ENCODE data around the gene CD7.

Gene CD7

DNA sequence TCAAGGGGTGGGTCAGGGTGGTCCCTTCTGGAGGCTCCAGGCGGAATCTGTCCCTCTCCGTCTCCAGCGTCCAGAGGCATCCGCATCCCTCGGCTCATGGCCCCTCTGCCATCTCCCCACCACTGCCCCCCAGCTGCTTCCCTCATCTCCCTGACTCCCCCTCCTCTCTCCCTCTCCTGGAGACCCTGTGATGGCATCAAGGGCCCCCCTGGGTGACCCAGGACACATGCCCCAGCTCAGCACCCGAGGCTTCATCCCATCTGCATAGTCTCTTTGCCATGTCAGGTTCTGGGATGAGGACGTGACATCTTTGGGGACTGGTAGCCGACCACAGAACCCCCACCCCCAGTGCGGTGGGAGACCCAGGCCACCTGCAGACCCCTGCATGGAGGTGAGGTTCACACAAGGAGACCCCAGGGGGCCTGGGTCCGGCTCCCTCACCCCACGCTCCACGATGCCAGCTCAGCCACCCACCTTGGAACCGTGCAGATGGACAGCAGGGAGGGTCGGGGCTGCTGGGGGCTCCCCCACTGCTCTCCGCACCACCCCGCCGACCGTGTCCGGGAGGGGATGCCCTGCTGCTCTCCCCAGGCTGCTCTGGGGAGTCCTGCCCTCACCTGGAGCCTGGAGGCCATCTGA, 12.4 kb upstream of the CD7 start:
- in situ Hi-C loops (cut with MboI; ENCODE audit: low sequenced_read_pairs) = no loop called here

DNA sequence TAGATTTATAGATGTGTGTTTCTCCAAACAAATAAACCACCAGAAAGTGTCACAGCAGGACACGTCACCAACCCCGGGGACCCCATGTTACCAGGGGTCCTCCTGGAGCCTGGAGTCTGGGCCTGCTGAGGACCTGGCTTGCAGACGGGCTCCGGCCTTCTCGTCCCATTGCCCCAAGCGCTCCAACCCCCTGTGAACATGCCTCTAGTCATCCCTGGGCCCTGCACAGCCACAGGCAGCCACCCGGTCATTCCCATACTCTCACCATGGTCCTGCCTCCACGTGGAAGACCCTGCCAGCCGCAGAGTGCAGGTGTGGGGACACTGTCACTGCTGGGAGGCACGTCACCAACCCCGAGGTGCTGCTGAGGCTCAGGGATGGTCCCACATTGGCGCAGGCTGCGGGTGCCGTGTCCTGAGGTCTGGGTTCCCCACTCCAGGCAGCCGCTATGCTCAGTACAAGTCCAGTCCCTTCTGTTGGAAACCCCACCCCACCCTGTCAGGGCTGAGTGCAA, 11.6 kb upstream of the CD7 start:
- in situ Hi-C loops (cut with MboI; ENCODE audit: low sequenced_read_pairs) = no loop called here

DNA sequence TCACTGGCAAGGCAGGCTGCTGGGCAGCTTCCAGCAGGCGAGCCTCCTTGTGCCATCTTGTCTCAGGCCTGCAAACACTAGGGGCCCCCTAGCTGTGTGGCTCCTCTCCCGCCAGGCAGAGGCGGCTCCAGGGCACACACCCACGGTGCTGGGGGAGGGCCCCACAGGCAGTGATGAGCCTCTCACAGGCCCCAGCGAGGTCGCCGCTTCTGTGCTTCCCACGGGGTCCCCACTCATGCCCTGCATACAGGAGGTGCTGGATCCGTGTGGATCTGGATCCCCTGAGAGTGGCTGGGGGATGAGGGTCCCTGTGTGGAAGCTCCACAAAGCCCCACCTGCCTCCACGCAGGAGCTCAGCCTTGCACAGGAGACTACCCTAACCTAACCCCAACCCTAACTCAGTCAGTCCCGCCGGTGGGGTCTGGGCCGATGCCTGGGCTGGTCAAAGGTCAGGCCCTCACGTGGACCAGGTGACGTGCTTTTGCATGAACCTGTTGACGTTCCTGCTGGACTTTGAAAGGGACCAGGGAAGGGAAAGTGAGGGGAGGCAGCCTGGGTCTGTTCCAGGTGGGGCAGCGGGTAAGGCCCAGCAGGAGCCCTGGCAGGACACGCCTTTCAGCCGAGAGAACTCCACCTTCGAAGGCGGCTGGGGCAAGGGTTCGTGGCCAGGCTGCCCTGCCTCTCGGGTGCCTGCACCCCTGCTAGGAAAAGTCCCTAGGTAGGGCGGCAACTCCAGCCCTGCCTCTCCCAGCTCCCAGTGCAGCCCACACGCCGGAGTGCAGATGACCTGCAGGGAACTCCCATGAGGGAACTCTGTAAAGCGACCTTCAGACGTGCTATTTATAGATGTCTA, 11.0 kb upstream of the CD7 start:
- in situ Hi-C loops (cut with MboI; ENCODE audit: low sequenced_read_pairs) = no loop called here

DNA sequence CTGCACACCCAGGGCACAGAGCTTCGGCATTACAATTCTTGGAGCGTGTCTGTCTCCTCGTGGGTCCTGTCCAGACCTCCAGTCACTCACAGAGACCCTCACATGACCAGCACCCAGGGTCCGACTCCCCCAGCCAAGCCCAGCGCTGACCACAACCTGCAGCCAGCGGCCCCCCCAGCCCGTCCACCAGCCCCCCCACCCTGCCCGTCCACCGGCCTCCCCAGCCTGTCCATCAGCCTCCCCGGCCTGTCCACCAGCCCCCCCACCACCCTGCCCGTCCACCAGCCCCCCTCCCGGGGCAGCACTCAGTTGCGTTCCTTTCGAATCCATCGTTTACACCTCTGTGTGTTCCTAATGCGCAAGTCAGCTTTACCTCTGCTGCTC, 10.3 kb upstream of the CD7 start:
- in situ Hi-C loops (cut with MboI; ENCODE audit: low sequenced_read_pairs) = no loop called here

DNA sequence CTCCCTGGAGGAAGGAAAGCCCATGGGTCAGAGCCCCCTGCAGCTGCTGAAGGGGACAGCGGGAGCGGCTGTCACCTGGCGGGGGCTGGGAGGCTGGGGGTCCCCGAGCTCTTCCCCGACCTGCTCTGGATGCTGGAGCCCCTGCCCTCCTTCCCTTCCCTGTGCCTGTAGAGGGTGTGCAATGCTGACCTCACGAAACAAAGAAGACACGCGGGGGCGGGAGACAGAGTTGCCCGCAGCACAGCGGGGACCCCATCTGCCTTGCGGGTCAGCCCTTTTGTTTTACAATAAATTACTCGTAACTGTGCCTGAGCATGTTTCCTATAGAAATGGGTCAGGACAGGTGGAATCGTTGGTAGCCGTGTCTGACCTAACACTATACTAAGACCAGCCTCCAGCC, 9.9 kb upstream of the CD7 start:
- in situ Hi-C loops (cut with MboI; ENCODE audit: low sequenced_read_pairs) = no loop called here

DNA sequence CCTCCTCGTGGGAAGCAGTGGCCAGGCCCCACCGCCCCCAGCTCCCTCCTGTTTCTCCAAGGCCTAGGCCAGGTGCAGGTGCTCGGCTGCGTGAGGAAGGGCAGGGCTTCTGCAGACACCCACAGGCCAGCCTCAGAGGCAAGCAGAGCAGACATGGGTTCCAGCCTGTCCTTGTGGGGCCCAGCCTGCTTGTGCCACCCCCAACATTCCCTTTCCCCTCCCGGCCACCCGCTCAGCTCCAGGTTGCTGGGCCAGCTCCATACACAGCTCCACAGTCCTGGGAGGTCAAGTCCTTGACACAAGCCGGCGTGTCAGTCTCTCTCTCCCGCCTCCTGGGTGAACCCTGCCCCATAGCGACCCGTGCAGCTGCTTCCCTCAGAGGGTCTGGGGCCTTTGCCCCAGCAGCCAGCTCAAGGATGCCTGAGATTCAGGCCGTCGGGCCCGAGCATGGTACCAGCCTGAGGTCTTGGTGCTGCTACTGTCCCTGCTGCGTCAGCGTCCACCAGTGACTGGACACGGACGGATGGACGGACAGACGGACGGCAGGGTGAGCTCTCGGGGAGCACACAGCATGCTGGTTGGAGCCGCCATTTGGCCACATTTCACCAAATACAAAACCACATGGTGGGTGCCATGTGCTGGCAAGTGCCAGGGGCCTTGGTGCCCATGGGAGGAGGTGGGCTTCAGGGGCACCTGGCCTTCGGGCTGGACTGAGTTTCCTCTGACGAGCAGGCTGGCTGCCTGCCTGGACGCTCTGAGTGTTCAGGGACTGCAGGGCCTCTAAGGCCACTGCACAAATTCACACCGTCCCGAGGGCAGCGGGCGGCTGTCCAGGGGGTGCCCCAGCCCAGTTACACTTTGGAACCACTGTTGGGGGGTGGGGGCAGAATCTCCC, 8.1 kb upstream of the CD7 start:
- in situ Hi-C loops (cut with MboI; ENCODE audit: low sequenced_read_pairs) = no loop called here

DNA sequence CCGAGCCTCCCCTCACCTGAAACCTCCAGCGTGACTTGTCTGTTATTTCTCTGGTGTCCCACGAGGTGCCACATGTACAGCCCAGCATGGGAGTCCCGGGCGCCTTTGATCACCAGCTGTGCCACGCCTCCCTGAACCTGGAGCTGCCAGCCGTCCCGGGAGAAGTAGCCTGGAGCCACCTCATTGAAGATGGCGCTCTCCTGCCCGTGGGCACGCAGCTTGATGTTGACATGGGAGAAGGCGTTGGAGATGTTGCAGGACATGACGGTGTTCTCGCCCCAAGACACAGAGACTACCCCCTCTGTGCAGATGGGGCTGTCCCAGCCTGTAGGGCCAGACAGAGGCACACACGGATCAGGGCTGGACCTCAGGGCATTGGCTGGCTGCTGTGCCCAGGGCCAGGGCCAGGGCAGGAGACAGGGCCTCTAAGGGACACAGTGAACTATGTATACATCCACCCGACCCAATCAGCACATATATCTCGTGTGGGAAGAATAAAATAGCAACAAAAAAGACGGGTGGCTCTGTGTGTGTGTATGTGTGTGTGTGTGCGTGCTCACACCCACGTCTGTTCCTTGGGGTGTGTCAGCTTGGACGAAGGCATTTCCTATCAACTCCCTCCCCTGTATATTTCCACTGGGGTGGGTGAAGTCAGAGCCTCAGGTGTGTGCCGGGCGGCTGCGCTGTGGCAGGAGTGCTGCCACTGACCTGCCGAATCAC, 7.3 kb upstream of the CD7 start:
- in situ Hi-C loops (cut with MboI; ENCODE audit: low sequenced_read_pairs) = no loop called here

DNA sequence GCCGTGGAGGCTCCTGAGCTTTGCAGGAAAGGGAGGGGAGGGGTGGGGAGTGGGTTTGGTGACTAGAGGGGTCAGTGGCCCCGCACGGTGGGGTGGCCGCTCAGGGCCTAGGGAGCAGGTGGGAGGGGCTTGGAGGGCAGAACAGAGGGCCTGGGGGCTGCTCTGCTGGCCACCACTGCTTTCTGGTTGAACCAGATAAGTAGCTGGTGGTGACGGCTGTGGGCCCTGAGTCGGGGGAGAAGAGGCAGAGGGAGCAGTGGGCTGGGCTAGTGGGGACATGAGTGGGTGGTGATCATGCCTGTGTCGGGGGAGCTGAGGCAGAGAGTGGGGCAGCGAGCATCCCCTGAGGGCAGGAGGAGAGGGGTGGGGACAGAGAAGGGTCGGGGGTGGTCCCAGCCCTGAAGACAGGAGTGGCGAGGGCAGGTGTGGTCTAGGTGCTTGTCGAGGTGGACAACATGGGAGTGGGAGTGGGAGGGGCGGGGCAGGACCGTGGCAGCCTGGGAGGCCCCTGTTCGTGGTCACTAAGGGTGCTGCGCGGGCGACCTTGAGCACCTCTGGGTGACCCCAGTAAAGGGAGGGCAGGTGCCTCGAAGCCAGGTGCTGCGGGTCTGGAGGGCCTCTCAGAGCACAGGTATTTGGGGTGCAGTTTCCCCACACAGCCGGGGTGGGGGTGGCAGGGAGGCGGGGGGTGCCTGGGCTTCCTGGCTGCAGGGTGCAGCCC, 6.3 kb upstream of the CD7 start:
- in situ Hi-C loops (cut with MboI; ENCODE audit: low sequenced_read_pairs) = no loop called here

DNA sequence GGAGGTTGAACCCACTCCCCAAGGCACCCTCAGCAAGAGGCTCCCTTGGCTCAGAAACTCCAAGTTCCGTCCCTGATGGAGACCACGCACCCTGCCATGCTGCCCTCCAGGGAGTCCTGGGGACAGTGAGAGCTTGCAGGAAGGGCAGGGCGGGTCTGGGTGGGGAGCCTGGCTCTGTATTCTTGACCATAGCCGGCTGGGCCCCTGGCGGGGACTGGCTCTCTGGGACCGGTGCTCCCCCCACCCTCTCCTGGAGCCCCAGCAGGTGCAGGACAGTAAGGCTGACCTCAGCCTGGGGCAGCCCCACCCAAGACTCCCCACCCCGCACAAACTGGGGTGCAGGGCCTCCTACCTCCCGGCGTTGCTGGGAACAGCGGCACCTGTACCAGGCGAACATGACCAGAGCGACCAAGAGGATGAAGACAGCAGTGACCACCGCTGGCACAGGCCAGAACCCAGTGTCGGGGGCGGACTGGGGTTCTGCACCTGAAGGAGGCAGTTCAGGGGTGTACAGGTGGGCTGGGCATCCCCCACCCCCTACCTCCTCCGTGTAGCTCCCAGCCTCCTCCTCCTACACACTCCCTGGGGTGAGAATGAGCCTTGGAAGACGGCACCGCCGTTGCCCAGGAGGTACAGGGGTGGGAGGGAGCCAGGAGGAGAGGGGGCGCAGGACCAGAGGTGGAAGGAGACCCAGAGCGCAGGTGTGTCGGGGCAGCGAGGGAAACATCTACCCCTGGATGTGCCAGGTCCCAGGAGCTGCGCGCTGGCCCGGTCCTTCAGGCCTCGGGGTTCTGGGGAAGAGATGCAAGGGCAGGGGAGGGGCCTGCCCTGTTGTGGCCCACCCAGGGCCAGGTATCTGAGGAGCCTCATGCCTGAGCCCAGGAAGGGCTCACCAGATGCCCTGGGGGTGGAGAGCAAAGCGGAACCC, 5.4 kb upstream of the CD7 start:
- in situ Hi-C loops (cut with MboI; ENCODE audit: low sequenced_read_pairs) = no loop called here

DNA sequence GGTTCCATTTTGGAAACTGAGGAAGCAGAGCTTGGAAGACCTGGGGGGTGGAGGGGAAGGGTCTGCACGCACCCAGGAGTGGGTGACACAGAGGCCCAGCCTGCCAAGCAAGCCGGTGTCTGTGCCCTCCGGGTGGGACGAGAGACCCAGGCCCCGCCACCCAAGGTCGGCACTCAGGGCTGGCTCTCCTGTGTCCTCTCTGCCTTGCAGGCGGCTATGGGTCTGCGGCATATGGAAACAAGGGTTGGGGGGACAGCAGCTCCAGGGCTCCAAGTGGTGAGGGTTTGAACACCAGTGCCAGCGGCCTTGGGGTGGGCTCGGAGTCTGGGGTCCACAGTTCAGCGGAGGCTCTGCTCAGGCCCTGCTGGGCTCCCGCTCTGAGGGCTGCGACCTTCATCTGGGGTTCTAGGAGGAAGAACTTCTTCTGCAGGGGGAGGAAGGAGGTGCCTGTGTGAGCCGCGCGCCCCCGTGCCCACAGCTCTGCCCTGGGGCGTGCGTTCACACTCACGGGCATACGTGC, 4.6 kb upstream of the CD7 start:
- in situ Hi-C loops (cut with MboI; ENCODE audit: low sequenced_read_pairs) = no loop called here

DNA sequence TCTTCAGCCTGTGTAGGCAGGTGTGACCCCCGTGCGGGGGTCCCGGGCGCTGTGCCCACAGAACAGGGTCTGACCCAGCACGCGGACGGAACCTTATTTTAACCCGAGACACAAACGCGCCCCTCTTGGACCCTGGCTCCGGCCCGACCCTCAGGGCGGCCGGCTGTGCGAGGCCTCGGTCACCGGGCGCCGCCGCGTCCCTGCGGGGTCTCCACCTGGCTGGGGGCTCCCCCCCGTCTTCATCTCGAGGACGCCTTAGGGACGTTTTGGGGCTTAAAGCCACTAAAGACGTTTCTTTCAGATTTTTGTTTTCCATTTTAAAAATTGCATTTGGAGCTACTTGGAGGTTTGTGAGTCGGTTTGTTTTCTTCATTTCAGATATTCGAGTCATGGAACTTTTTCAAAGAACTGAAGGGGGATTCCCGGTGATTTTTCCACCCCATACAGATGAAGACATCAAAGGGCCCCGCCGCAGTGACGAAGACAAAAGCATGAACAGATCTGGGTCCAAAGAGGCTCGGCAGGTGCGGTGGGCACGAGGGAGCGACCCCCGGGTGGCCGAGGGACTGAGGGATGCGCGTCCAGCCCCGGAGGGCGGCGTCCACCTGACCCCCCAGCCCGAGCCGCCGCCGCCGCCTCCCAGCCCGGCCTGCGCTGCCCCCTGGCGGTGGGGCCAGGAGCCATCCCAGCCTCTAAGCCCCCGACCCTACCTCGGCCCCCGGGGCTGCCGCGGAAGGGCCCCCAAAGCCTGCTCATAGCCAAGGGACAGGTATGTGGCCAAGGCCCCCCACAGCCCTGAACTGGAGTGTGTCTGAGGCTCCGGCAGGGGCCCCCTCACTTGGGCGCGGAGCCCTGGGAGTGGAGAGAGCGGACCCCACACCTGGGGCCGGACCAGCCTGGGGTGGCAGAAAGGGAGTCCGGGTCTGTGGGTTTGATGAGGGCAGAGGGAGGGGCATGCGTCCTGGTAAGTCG, 3.8 kb upstream of the CD7 start:
- in situ Hi-C loops (cut with MboI; ENCODE audit: low sequenced_read_pairs) = no loop called here

DNA sequence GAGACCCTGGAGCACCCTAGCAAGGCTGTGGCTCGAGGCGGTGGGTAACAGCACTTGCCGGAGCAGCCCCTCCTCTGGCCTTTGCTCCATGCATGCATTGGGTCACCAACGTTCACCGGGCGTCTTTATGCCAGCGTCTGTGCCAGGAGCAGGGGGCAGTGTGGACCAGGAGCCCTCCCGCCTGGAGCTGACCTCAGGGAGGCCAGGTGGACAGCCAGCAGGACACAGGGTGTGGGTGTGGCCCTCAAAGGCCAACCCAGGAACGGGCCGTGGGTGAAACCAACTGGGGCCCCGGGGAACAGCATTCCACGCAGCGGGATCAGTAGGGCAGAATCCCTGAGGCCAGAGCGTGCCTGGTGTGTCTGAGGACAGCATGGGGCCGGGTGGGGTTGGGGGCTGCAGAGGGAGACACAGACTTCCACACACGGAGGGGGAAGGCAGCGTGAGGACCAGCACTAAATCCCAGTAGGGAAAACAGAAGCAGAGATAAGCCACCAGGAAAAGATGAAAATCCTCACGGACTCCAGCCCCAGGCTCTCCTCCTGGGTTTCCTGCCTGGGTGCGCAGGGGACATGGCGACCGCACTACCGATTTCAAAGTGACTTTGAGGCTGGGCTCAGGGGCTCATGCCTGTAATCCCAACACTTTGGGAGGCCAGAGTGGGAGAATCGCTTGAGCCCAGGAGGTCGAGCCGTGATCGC, 2.9 kb upstream of the CD7 start:
- in situ Hi-C loops (cut with MboI; ENCODE audit: low sequenced_read_pairs) = no loop called here

DNA sequence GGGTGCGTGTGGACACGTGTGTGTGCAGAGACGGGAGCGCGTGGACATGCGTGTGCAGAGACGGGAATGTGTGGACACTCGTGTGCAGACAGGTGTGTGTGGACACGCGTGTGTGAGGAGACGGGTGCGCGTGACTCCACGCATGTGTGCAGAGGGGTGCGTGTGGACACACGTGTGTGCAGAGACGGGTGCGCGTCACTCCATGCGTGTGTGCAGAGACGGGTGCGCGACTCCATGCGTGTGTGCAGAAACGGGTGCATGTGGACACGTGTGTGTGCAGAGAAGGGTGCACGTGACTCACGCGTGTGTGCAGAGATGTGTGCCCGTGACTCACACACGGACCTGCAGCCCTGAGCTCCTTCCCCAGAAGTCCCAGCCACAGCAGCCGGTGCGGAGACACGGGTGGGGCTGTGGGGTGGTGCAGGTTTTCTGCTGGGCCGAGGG, 2.2 kb upstream of the CD7 start:
- in situ Hi-C loops (cut with MboI; ENCODE audit: low sequenced_read_pairs) = no loop called here

DNA sequence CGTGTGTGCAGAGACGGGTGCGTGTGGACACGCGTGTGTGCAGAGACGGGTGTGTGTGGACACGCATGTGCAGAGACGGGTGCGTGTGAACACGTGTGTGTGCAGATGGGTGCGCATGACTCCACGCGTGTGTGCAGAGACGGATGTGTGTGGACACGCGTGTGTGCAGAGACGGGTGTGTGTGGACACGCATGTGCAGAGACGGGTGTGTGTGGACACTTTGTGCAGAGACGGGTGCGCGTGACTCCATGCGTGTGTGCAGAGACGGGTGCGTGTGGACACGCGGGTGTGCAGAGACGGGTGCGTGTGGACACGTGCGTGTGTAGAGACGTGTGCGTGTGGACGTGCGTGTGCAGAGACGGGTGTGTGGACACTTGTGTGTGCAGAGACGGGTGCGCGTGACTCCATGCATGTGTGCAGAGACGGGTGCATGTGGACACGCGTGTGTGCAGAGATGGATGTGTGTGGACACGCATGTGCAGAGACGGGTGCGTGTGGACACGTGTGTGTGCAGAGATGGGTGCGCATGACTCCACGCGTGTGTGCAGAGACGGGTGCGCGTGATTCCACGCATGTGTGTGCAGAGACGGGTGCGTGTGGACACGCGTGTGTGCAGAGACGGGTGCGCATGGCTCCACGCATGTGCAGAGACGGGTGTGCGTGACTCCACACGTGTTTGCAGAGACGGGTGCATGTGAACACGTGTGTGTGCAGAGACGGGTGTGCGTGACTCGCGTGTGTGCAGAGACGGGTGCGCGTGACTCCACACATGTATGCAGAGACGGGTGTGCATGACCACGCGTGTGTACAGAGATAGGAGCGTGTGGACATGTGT, 1.6 kb upstream of the CD7 start:
- in situ Hi-C loops (cut with MboI; ENCODE audit: low sequenced_read_pairs) = no loop called here

DNA sequence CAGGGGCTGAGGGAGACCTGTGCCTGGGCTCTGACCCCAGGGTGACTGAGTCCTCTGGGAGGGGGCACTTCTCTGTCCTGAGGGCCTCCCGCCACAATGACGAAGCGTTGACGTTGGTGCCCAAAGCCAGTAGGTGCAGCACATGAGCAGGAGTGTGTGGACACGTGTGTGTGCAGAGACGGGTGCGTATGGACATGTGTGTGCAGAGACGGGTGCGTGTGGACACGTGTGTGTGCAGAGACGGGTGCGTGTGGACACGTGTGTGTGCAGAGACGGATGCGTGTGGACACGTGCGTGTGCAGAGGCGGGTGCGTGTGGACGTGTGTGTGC, 726 bp upstream of the CD7 start:
- in situ Hi-C loops (cut with MboI; ENCODE audit: low sequenced_read_pairs) = no loop called here

DNA sequence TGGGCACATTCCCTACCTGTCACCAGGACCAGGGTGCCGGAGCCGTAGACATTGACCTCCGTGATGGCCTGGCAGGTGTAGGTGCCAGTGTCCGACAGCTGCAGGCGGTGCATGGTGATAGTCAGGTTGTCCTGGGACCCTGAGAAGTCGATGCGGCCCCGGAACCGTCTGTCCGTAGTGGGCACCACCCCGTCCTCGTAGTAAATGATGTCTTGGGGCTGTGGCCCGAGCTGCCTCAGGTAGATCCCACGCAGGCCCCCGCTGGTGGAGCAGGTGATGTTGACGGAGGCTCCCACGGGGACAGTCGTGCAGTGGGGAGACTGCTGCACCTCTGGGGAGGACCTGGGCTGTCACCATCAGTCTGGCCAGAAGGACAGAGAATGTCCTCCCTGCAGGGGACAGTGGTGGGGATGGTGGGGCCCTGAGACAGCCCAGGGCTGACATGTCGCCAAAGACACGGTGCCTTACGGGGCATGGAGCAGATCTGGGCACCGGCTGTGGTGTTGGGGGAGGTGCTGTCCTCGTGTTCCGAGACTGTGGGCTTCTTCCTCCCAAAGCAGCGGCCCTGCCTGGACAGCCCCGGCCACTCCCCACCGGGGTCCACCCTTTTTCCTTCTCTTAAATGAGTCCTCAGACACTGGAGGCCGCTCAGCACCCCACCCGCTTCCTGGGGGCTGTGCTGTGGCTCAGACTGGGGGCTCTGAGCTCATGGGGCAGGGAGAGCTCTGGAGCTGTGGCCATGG, 586 bp downstream of the CD7 start:
- in situ Hi-C loops (cut with MboI; ENCODE audit: low sequenced_read_pairs) = no loop called here

All from hTERT RPE-1 (cell line).